Measurements from ENCODE around the gene RASL11A.

The RASL11A gene

DNA sequence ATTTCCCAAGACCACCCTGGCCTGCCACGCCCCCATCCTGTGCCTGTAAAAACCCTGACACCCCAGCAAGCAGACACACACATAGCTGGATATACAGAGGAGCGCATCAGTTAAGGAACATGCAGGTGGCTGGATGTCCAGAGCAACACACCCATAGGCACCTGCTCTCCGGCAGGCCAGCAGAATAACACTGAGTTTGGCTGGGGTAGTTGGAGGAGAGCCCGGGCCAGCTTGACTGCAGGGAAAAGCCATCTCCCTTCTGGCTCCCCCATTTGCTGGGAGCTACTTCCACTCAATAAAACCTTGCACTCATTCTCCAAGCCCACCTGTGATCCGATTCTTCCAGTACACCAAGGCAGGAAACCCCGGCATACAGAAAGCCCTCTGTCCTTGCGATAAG, 8.9 kb downstream of the RASL11A start:
- Histone ChIP-seq H3K27me3 (replicated peaks; ENCODE audit: insufficient read depth, low read length) (no peaks in the 10 kb centered on the region), H3K36me3 (replicated peaks; ENCODE audit: insufficient read depth, low read length) (no peaks in the 10 kb centered on the region), H3K9me2 (replicated peaks; ENCODE audit: insufficient read depth, low read length) (no peaks in the 10 kb centered on the region), H2AFZ (ENCODE audit: low read length) (no peak overlapping the region), H3F3A (ENCODE audit: insufficient read depth, low read length) (no peaks in the 10 kb centered on the region), H3K27ac (ENCODE audit: low read length) (no peak overlapping the region), H3K79me2 (ENCODE audit: low read length) (no peaks in the 10 kb centered on the region), H3K9ac (ENCODE audit: low read length) (no peak overlapping the region), H3K9me3 (replicated peaks; ENCODE audit: insufficient read depth, low read length) (no peaks in the 10 kb centered on the region), H3K4me2 (ENCODE audit: low read depth, low read length) (no peak overlapping the region), H4K20me1 (ENCODE audit: insufficient read depth, low read length) (no peaks in the 10 kb centered on the region), H3K4me3 (ENCODE audit: low read length) (no peak overlapping the region), H3K4me1 (ENCODE audit: low read length) (no peaks in the 10 kb centered on the region)
- no peak for TF ChIP-seq EZH2 (optimal IDR thresholded peaks at IDR 0.05; ENCODE audit: low read depth, low read length)
- TF ChIP-seq CTCF (IDR thresholded peaks at IDR 0.05; ENCODE audit: low read length): no peak
- TF ChIP-seq EZH2phosphoT487 (IDR thresholded peaks at IDR 0.05; ENCODE audit: low read length): no peak
- no peak for DNase-seq

GRCh38 chr13:27280009-27280656, 9.5 kb downstream of the RASL11A start:
- no peak for TF ChIP-seq EZH2 (optimal IDR thresholded peaks at IDR 0.05; ENCODE audit: low read depth, low read length)
- no peak for TF ChIP-seq EZH2phosphoT487 (IDR thresholded peaks at IDR 0.05; ENCODE audit: low read length)
- no peak for TF ChIP-seq CTCF (IDR thresholded peaks at IDR 0.05; ENCODE audit: low read length)
- H3K4me1 ChIP-seq (ENCODE audit: low read length): no peaks in the 10 kb centered on the region
- no peaks in the 10 kb centered on the region for H3K36me3 ChIP-seq (replicated peaks; ENCODE audit: insufficient read depth, low read length)
- H4K20me1 ChIP-seq (ENCODE audit: insufficient read depth, low read length): no peaks in the 10 kb centered on the region
- no peak overlapping the region for H3K27ac ChIP-seq (ENCODE audit: low read length)
- no peaks in the 10 kb centered on the region for H3K9me3 ChIP-seq (replicated peaks; ENCODE audit: insufficient read depth, low read length)
- no peak for DNase-seq
- H3K27me3 ChIP-seq (replicated peaks; ENCODE audit: insufficient read depth, low read length): no peaks in the 10 kb centered on the region
- H3K79me2 ChIP-seq (ENCODE audit: low read length): no peaks in the 10 kb centered on the region
- H3K9me2 ChIP-seq (replicated peaks; ENCODE audit: insufficient read depth, low read length): no peaks in the 10 kb centered on the region
- H2AFZ ChIP-seq (ENCODE audit: low read length): no peak overlapping the region
- no peaks in the 10 kb centered on the region for H3F3A ChIP-seq (ENCODE audit: insufficient read depth, low read length)
- H3K4me3 ChIP-seq (ENCODE audit: low read length): no peak overlapping the region
- H3K4me2 ChIP-seq (ENCODE audit: low read depth, low read length): no peak overlapping the region
- no peak overlapping the region for H3K9ac ChIP-seq (ENCODE audit: low read length)

- Histone ChIP-seq H3K4me1 (ENCODE audit: low read length) (no peaks in the 10 kb centered on the region), H3F3A (ENCODE audit: insufficient read depth, low read length) (no peaks in the 10 kb centered on the region), H3K9me3 (replicated peaks; ENCODE audit: insufficient read depth, low read length) (no peaks in the 10 kb centered on the region), H3K9me2 (replicated peaks; ENCODE audit: insufficient read depth, low read length) (no peaks in the 10 kb centered on the region), H2AFZ (ENCODE audit: low read length) (no peak overlapping the region), H4K20me1 (ENCODE audit: insufficient read depth, low read length) (no peaks in the 10 kb centered on the region), H3K4me3 (ENCODE audit: low read length) (no peak overlapping the region), H3K4me2 (ENCODE audit: low read depth, low read length) (no peak overlapping the region), H3K27ac (ENCODE audit: low read length) (no peak overlapping the region), H3K36me3 (replicated peaks; ENCODE audit: insufficient read depth, low read length) (no peaks in the 10 kb centered on the region), H3K27me3 (replicated peaks; ENCODE audit: insufficient read depth, low read length) (no peaks in the 10 kb centered on the region), H3K79me2 (ENCODE audit: low read length) (no peaks in the 10 kb centered on the region), H3K9ac (ENCODE audit: low read length) (no peak overlapping the region)
- no peak for DNase-seq
- TF ChIP-seq CTCF (IDR thresholded peaks at IDR 0.05; ENCODE audit: low read length) (no peak), EZH2 (optimal IDR thresholded peaks at IDR 0.05; ENCODE audit: low read depth, low read length) (no peak), EZH2phosphoT487 (IDR thresholded peaks at IDR 0.05; ENCODE audit: low read length) (no peak)
Measured at GRCh38 chr13:27280841-27281240, 10.2 kb downstream of the RASL11A start.
